HT1080 (cell line): ENCODE measurements around the gene PROZ. TPM values are rescaled to one million over a fixed set of nuclear protein-coding genes. Genes with fewer than 3 reads are reported as not detected.

Source experiments
- DNase-seq: peaks from one replicate; pipeline ENCODE4 v3.0.0-alpha.2; 2015; ENCODE audit warnings: low read depth
- total RNA-seq: library from RNA; depleted of rRNA; stranded (reverse); fragments of >200 nt; shearing (Covaris generic); gene quantifications from 2 replicates; pipeline ENCODE4 v1.2.3, GENCODE V29; 2014

PROZ gene
- total RNA-seq, 1 experiment from 2014 or later: not detected

GRCh38 chr13:113119166-113119821 is 39.2 kb upstream of the PROZ start:
- no peak for DNase-seq

GRCh38 chr13:113119822-113120189 is 38.6 kb upstream of the PROZ start:
- DNase-seq: no peak

GRCh38 chr13:113120300-113121182 is 37.9 kb upstream of the PROZ start:
- DNase-seq: no peak

- no peak for DNase-seq
Measured at GRCh38 chr13:113121183-113121927, 37.1 kb upstream of the PROZ start.

- DNase-seq: no peak
Measured at GRCh38 chr13:113121928-113122471, 36.4 kb upstream of the PROZ start.

GRCh38 chr13:113122550-113123225 is 35.8 kb upstream of the PROZ start, which contains the start of gene F10:
Gene F10, plus strand, starts transcription at chr13:113122799. Its CDS starts 57 bp downstream, at chr13:113122856.
- no peak for DNase-seq

- no peak for DNase-seq
Measured at GRCh38 chr13:113123226-113124201, 34.9 kb upstream of the PROZ start.

GRCh38 chr13:113124211-113124970 is 34.1 kb upstream of the PROZ start:
- DNase-seq: no peak

- DNase-seq: no peak
Measured at GRCh38 chr13:113125506-113126264, 32.8 kb upstream of the PROZ start.

- no peak for DNase-seq
Measured at GRCh38 chr13:113126265-113127150, 31.9 kb upstream of the PROZ start.

GRCh38 chr13:113129480-113129879 is 29.0 kb upstream of the PROZ start:
- DNase-seq: no peak

GRCh38 chr13:113129921-113130750 is 28.3 kb upstream of the PROZ start:
- no peak for DNase-seq

- DNase-seq: no peak
Measured at GRCh38 chr13:113135281-113135760, 23.1 kb upstream of the PROZ start.

GRCh38 chr13:113137691-113138298 is 20.7 kb upstream of the PROZ start:
- DNase-seq: no peak

- no peak for DNase-seq
Measured at GRCh38 chr13:113138792-113139551, 19.5 kb upstream of the PROZ start.
